OCI-LY7 (cell line): ENCODE measurements around the gene FIBP.
"Not testable (repeated sequence)": the region's sequence is repeated elsewhere in the genome, so short reads cannot be mapped to it uniquely, and the experiment has no call there.

Source experiments
- CTCF ChIP-seq: fragments of 200-600 bp; sonication (generic); conservative IDR thresholded peaks from 2 replicates; pipeline ENCODE4 v1.5.1; 2014; ENCODE audit warnings: mild to moderate bottlenecking, antibody characterized with exemption, low read length, moderate library complexity, mixed read lengths
- EZH2phosphoT487 ChIP-seq: fragments of 200-600 bp; sonication (generic); IDR thresholded peaks from 2 replicates; pipeline ENCODE4 v1.6.1; 2018; ENCODE audit warnings: low read depth, borderline replicate concordance, mild to moderate bottlenecking, mixed run types, antibody characterized with exemption, low read length, moderate library complexity, mixed read lengths

GRCh38 chr11:65848693-65849092 lies 39.6 kb downstream of the FIBP start:
- TF ChIP-seq CTCF, EZH2phosphoT487: not testable (repeated sequence)
